GM18870 (cell line): ENCODE results near the gene SRSF4.
"Not testable (repeated sequence)": the region's sequence is repeated elsewhere in the genome, so short reads cannot be mapped to it uniquely, and the experiment has no call there.

Experiments used
- ATAC-seq: cut with Tn5 transposase; IDR thresholded peaks from one replicate; pipeline ENCODE4 v1.9.1; 2021; ENCODE audit warnings: moderate library complexity; ENCODE audit not compliant: unreplicated experiment

Gene SRSF4

DNA sequence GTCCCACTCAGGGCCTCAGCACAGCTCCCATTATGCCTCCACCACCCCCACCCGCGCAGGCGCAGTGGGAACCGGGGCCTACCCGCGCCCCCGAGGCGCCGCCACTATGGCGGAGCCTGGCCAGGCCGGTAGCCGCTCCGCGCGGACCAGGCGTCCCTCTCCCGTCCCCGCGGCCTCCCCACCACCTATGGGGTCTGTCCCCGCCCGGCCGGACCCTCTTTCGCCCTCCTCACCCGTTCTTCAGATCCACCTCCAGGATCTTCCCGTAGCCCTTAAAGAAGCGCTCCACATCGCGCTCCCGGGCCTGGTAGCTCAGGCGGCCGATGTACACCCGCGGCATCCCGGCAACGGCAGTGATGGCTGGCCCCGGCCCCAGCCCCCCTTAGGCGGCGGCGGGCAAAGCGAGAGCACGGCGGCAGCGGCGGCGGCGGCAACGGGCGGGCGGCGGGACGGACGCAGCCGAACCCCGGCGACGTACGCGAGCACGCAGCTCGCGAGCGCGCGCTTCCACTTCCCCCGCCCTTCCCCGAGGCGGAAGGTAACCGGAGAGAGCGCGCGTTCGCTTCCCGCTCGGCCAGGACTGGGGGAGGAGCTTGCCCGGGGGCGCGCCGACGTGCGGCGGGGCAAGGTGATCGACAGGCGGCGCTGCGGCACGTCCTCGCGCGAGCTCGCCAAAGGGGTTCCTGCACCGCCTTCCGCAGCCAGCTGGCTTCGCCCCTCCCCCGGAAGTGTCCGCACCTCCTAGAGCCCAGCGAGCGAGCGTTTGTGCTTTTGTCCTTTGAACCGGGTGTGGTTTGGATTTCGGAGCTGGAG lies at the start of gene SRSF4:
SRSF4 (minus strand) TSS at position 488 of the 813 bp plus-strand sequence; CDS start at position 340, 148 bp downstream.
- ATAC-seq, result peak; percentile 66

DNA sequence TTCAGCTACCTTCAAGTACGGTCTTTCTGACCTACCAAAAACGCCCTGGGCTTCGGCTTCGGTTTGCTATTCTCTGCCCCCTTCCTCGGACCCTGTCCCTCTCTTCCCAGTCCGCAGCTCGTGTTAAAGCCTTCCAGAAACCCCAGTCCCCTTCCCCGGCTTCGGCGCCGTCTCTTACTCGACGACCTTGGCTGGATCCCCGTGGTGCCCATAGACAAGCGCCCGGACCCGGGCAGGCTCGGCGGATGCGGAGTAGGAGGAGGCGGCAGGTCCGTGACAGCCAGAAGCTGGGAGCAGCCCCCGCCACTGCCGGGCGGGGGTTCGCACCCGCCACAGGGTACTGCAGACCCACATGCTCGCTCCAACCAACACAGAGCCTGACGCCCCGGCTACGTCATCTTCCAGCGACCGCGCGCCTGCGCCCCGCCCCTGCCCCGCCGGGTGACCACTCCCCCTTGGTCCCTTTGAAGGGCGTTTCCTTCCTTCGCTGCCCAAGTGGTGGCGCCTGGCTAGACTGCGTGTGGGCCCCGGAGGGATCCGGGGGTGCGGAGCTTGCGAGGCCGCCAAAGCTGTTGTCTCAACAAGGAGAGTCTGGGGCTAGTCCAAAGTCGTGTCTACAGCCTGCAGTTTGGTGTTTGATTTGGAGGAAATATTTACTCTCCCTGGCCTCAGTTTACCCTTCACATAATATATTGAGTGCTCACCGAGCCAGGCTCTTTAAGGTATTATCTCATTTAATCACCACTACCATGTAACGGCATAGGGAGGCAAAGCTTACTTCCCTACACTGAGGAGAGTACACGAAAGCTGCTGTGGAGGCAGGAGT lies 49.1 kb upstream of the SRSF4 start, which contains the start of gene MECR:
MECR (minus strand) TSS at position 382 of the 826 bp plus-strand sequence; CDS start at position 354, 28 bp downstream.
- no peak for ATAC-seq

DNA sequence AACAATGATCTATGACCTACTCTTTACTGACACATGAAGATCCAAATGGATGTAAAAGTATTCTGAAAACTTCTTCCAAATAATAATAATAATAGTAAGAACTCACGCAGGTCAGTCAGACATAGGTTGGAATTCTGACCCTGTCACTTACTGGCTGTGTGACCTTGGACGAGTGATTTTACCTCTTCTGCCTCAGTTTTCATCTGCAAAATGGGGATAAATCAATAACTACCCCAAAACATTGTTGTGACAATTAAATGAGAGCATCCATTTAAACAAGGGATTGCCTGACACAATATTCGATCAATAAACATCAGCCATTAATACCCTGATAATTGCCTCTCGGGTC lies 48.5 kb upstream of the SRSF4 start:
- no peak for ATAC-seq

DNA sequence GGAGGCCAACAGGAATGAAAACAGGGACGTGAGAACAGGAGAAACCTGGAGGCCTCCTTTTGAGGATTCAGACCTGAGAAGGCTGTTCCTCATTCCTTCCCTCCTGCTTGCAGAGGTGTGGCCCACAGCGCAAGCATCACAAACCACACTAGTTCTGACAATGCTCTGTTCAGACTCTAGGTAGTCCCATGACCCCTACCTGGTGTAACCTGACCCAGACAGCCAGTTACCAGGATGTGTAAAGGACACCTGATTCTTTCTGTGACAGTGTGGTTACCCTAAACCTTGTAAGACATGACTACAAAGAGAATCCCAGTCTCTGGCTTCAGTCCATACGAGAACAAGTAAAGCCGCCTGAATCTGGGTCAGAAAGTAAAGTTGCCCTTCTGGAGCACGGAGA lies 45.8 kb upstream of the SRSF4 start:
- ATAC-seq, result no peak

DNA sequence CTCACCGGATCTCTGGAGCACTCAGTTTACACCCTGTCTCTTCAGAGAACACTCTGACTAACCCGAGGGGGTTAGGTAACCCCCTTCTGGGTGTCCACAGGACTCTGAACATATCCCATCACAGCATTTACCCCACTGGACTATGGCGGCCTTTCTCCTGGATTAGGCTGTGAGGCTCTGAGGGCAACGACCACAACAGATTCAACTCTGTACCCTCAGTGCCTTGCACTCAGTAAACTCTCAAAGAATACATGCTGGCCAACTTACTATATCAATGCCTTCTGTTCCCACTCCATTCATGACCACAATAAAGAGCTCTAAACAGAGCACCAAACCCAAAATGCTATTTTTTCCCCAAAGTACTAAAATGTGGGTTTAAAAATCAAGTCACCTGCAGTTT lies 43.7 kb upstream of the SRSF4 start:
- ATAC-seq, result no peak

DNA sequence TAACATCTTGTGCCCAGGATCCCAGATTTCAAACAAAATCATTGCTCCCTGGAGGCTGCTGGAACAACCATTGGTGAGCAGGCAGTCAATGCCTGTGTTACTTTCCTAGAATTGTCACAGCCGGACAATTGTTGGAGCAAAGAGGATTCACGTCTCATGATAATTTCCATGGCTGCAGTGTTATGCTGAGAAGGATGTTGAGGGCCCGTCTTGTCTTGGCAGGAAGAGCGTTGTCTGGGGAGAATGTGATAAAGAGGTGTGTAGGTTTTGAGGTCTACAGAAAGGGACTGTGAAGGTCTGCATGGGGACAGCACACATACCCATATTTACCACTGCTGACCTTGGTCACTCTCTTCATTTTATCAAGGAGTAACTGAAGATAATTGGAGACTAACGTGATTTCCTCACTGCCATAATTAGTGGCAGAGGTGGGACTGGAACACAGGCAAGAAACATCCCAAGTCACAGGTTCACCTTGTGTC lies 42.7 kb upstream of the SRSF4 start:
- ATAC-seq, result no peak

DNA sequence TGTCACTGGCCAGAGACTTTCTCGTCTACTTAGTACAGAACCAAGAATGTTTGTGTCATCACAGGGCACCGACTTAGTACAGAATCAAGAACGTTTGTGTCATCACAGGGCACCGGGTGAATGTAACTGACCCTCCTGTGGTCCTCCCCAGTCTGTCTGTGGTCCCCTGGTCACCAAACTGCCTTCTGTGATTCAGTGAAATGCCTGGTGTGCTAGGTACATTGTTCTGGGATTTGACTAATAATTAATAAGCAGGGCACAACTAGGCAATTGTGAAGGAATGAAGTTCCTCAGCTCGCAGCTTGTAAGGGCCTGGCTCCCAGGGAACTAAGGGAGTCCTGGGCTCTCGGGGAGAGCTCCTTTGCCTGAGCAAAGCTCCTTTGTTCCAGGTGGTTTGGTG lies 41.8 kb upstream of the SRSF4 start:
- ATAC-seq, result no peak

DNA sequence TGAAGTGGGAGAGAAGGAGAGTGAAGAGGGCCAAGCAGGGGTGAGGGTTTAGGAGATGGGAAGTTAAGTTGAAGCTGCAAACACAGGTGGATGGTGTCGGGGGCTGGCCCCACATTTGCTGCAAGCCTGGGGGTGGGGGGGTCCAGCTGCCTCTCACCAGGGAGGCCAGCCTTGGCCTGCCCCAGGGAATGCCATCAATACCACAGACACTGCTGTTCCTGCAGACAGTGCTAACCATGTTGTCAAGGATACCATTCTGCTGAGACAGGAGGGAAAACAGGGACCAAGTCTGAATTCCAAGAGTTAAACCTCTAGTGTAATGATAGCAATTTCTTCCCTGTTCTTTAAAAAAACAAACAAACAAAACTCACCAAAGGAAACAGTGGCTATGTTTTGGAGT lies 41.0 kb upstream of the SRSF4 start:
- ATAC-seq, result no peak

DNA sequence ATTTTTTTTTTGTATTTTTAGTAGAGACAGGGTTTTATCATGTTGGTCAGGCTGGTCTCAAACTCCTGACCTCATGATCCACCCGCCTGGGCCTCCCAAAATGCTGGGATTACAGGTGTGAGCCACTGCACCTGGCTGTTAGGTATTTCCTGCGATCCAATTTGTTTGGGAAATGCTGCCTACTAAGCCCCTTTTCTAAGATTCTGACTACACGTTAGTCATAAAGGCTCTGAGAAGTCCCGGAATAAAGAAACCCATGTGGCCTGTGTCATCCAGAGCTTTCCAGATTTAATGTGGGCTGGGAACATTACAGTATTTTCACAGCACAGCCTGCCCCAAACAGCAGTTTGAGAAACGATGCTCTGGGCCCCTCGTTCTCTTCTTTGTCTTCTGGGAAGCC lies 40.6 kb upstream of the SRSF4 start:
- not testable (repeated sequence) for ATAC-seq

DNA sequence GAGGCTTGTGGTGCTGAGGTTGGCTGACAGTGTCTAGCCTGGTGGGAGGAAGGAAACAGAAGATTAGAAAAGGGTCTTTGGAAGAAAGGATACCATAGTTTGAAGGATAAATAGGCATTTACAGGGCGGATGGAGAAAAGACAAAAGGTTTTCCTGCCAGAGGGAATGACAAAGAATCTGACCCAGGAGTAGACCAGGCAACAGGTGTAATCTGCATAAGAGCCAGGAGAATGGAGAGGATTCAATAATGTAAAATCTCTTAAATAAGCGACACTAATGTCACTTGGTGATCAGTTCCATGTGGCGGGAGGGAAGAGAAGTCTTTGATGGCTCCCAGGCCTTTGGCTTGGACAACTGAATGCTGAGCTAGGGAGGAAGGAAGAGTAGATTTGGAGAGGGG lies 39.6 kb upstream of the SRSF4 start:
- no peak for ATAC-seq

DNA sequence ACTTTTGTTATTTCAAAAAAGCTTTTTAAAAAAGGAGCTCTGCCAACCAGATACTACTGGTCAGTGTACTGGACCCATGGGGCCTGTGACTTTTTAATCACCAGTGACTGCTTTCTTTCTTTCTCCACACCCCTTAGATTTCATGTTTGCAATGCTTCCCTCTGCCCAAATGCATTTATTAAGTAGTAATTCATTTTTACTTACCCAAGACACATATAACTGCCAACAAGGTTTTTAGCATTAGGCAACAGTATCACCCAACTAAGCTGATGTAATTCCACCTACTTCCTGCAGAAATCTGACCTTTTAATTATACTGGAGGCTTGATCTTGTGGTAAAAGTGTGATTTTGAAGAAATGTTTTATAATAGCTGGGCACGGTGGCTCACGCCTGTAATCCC lies 36.5 kb upstream of the SRSF4 start:
- no peak for ATAC-seq

DNA sequence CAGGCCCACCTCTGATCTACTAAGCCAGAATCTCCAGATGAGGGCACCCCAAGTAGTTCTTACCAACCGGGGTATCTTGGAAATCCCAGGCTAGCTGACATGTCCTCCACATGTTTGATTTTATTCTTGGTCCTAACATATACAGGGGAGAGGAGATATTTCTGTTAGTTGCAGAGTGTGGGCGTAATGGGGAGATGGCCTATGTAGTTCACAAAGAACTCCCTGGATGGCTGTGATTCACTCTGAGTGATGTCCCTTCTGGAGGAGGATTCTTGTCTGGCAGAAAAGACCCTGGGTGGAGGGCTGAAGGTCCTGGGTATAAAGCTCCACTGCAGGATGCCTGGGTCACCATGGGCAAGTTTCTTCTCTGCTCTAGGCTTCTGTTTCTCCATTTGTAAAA lies 35.9 kb upstream of the SRSF4 start:
- no peak for ATAC-seq

DNA sequence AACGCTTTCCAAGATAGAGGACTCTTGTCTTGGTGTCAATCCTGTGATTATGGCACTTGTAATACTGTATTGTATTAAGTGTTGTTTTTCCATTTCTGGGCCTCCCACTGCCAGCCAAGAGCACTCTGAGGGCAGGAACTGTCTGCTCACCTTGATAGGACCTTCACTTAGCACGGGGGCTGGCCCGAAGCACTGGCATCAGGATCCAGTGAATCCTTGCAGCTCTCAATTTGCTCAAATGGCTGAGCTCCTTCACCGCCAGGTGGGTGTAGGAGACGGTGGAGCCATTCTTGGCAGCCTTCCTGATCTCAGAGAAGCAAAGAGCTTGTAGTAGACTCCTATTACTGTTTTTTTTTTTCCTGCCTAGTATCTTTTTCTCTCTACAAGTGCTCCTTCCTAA lies 31.4 kb upstream of the SRSF4 start:
- no peak for ATAC-seq

DNA sequence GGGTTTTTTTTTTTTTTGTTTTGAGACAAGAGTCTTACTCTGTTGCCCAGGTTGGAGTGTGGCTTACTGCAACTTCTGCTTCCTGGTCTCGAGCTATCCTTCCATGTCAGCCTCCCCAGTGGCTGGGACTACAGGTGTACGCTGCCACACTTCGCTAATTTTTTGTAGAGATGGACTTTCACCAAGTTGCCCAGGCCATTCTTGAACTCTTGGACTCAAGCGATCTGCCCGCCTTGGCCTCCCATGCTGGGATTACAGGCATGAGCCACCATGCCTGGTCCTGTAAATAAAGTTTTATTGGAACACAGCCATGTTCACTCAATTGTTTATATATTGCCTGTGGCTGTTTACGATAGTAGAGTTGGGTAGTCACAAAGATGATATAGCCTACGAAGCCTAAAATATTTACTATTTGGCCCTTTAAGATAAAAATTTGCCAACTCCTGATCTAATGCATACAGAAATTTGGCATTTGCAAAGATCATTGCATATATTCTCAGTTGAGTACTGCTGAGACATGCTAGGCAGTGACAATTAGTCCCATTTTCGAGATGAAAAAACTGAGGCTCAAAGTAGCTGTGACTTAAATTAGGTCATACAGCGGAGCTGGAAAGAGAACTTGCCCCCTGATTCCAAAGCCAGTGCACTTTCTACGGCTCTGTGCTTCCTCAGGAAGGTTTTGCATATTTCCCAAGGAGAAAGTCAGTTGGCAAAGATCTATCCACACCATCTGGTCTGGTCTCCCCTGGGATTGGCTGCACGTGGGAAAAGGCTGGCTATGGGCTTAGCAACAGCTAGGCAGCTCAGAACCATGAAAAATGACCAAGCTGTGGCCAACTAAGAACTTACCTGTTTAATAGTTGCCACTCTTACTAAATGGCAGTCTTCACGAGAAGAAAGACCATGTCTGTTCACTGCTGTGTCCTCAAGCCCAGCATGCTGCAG lies 29.7 kb upstream of the SRSF4 start:
- ATAC-seq, result no peak

DNA sequence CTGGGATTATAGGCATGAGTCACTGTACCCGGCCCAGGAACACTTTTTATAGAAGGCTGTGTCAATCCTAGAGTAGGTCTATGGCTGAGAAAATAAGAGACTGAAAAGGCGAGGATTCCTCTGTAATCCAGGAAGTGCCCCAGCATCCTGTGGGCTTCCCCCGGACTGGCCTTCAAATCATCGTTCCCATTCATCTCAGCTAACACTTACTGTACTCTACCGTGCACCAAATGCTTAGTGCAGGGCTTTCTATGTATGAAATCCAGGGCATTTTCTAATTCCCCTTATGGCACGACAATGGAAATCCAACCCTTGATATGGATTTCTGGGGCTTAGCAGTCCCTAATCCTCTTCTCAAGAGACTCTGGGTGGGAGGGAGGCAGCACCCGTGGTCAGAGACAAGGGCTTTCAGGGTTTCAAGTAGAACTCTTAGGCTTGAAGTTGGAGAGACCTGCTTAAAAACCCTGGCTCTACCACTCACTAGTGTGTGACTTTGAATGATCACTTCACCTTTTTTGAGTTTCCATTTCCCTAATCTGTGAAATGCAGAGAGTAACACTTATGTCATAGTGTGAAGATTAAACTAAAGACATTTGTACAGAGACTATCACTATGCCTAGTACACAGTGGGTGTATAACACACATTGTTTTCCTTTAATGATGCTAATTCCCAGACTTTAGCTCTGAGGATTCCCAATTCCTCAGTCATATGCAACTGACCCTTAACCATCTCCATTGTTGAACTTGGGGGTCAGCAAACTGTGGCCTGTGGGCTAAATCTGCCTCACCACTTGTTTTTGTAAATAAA lies 28.8 kb upstream of the SRSF4 start:
- no peak for ATAC-seq

DNA sequence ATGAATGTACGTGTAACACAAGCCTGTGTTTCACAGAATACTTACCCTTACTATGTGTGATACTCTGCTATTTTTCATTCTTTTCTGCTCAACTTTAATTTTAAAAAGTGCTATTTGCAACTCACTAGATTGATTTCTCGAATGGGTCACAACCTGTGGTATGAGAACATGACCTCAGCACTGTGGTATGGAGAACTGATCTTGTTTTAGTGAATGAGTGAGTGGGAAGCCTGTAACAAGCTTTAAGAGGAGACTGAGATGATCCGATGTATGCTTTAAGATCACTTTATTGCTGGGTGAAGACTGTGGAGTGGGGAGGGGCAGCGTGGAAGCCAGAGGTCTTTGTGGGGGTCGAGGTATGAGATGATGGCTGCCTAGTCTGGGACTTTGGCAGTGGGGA lies 27.5 kb upstream of the SRSF4 start:
- no peak for ATAC-seq

DNA sequence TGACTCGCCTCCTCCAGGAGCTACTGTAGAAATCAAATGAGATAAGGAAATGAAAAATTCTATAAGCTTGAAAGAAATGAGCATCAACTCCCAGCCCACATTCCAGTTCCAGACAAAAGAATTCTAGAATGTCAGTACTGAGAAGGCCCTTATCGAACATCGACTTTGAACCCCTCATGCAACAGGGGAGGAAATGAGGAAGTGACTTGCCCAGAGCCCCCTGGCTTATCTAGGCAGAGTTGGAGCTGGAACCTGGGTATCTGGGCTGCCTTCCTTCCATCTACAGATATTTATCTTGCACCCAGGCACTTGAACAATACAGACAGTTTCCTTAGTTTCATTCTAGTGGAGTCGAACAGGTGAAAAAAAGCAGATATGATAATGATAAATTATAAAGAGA lies 26.7 kb upstream of the SRSF4 start:
- ATAC-seq, result no peak

DNA sequence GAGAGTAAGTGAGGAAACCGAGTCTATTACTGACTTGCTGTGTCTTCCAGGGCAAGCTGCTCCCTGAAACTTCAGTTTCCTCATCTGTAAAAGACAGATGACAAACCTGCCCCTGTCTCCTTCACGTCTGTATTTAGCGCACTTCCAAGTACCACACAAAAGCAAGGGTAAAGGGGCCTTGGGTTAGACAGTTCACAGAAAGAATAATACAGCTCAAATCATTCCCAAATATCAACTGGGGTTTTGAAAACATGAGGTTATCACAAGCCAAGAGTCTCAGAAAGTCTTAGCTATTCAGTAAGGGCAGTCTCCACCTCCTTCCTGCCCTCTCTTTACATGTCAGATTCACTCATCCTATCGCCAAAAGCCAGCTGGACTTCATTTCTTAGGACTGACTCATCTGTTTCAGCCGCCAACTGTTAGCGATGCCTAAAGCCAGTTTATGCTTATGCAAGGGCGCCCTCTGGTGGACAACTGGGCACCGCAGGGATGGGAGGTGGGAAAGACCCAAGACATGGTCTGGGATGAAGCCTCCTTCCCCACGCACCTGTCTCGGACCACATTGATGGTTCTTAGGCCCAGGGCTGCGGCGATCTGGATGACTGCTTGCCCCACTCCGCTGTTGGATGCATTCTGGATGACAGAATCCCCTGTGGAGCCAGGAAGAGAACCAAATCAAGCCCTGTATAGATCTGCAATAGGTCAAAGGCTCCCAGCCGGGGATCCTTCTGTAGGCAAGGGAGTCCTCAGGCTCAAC lies 21.1 kb upstream of the SRSF4 start:
- no peak for ATAC-seq

DNA sequence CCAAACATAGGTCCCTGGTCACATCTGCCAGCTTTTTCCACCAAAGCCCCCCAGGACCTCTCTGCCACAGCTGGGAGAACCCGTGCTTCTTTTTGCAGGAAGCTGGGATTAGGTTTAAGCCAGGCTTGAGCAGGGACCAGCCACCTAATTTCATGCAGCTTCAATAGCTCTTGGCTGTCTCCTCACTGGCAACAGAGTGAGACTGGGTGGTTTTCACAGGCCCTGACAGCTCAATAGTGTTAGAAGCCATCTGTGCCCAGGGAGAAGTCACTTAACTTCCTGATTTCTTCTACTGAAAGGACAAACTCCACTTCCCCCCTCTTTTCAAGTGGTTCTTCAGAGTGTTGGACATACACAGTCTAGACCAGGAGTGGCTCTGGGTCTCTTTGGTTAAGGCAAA lies 20.4 kb upstream of the SRSF4 start:
- ATAC-seq, result no peak
